Measurements from ENCODE around the gene EIF3M.

Gene EIF3M

GRCh38 chr11:32613500-32614151, 30.0 kb downstream of the EIF3M start:
- FAIRE-seq: no peak

GRCh38 chr11:32615422-32615821, 31.8 kb downstream of the EIF3M start:
- DNase-seq (ENCODE audit: insufficient read length, low spot score) (no peak), FAIRE-seq (no peak)
- no peak for TF ChIP-seq POLR2A (IDR thresholded peaks at IDR 0.05; ENCODE audit: low read depth, low read length)

More at GRCh38 chr11:32613500-32614151, 30.0 kb downstream of the EIF3M start:
- no peak for DNase-seq (ENCODE audit: insufficient read length, low spot score)
- TF ChIP-seq POLR2A (IDR thresholded peaks at IDR 0.05; ENCODE audit: low read depth, low read length): no peak

DNA sequence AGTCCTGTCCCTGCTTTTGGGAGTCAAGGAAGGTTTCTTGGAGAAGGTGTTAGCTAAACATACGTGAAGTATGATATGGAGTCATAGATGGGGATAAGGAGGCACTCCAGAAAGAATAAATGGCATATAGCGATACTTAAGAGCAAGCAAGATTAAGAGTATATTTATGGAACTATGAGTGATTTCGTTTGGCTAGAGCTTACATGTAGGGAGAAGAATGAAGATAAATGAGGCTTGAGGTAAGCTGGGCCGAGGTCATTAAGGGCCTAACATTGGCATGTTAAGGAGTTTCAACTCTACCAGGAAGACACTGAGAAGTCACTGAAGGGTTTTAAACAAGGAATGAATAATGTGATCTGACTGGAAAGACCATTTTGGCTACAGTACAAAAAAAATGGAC, 33.3 kb downstream of the EIF3M start:
- DNase-seq (ENCODE audit: insufficient read length, low spot score) (no peak), FAIRE-seq (no peak)
- no peak for TF ChIP-seq POLR2A (IDR thresholded peaks at IDR 0.05; ENCODE audit: low read depth, low read length)

DNA sequence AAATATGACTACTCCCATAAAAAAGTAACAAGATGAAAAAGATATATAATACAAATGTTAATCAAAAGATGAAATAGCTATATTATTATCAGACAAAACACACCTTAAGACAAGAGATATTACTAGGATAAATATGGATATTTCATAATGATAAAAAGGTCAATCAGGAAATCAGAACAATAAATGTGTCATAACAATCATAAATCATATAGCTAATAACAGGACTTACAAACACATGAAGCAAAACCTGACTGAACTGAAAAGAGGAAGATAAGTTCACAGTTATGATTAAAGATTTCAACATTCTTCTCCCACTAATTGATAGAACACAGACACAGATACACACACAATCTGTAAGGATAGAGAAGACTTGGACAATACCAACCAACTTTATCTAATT, 47.2 kb downstream of the EIF3M start:
- TF ChIP-seq POLR2A (IDR thresholded peaks at IDR 0.05; ENCODE audit: low read depth, low read length): no peak
- FAIRE-seq (no peak), DNase-seq (ENCODE audit: insufficient read length, low spot score) (no peak)

DNA sequence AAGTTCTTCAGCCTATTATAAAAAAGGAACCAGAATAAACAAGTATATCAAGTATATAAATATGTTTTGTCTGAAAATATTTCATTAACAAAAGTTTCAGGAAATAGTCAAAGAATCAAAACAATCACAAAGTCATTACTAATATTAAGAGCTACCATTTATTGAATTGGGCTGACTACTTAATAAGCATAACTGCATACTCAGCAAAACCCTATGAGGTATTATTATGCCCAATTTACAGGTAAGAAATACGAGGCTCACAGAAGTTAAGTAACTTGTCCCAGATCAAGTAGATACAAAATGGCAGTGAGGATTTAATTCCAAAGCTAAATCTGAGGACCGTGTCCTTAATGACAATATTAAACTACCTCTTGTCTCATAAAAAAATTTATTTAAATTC, 52.2 kb downstream of the EIF3M start:
- FAIRE-seq (no peak), DNase-seq (ENCODE audit: insufficient read length, low spot score) (no peak)
- no peak for TF ChIP-seq POLR2A (IDR thresholded peaks at IDR 0.05; ENCODE audit: low read depth, low read length)

- no peak for DNase-seq (ENCODE audit: insufficient read length, low spot score)
- FAIRE-seq: no peak
- TF ChIP-seq POLR2A (IDR thresholded peaks at IDR 0.05; ENCODE audit: low read depth, low read length): no peak
Observed at GRCh38 chr11:32641361-32641760, 57.7 kb downstream of the EIF3M start.

DNA sequence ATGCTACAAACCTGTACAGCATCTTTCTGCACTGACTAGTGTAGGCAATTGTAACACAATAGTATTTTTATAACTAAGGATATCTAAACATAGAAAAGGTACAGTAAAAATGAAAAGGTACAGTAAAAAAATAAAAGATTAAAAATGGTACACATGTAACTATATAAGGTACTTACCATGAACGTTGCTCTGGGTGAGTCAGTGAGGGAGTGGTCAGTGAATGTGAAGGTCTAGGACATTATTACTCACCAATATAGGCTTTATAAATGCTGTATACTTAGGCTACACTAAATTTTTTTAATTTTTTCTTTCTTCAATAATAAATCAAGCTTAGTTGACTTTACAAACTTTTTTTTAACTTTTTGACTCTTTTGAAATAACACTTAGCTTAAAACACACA, 59.9 kb downstream of the EIF3M start:
- DNase-seq (ENCODE audit: insufficient read length, low spot score) (no peak), FAIRE-seq (peak; percentile 60)
- no peak for TF ChIP-seq POLR2A (IDR thresholded peaks at IDR 0.05; ENCODE audit: low read depth, low read length)

All from H54 (cell line).